Cardiac muscle cell (in vitro differentiated cells and primary cell): ENCODE measurements around the gene TGM1. TPM values are rescaled to one million over a fixed set of nuclear protein-coding genes. Genes with fewer than 3 reads are reported as not detected.

Experiments
- DNase-seq, 2 donors: peaks; one replicate each; pipeline versions ENCODE4 v3.0.0 to v3.0.0-alpha.2; 2010 to 2017; ENCODE audit warnings: low read depth in 1 of 2, low spot score in 1 of 2
- H3K27ac ChIP-seq: fragments of 200-600 bp; sonication (generic); 2 replicates; pipeline ENCODE4 v1.5.1; 2016
- H3K27me3 ChIP-seq: fragments of 200-600 bp; sonication (generic); 2 replicates; pipeline ENCODE4 v1.6.0; 2016; ENCODE audit warnings: control low read depth
- H3K36me3 ChIP-seq: fragments of 200-600 bp; sonication (generic); 2 replicates; pipeline ENCODE4 v1.5.1; 2016; ENCODE audit warnings: control low read depth
- H3K4me1 ChIP-seq: fragments of 200-600 bp; sonication (generic); 2 replicates; pipeline ENCODE4 v1.8.1; 2017; ENCODE audit warnings: low read depth, mild to moderate bottlenecking, mixed run types
- H3K4me3 ChIP-seq: fragments of 200-600 bp; sonication (generic); 2 replicates; pipeline ENCODE4 v1.5.1; 2016; ENCODE audit warnings: mild to moderate bottlenecking
- H3K9me3 ChIP-seq: fragments of 200-600 bp; sonication (generic); 2 replicates; pipeline ENCODE4 v1.5.1; 2017; ENCODE audit warnings: low read depth, mild to moderate bottlenecking, control low read depth
- CTCF ChIP-seq: IDR thresholded peaks from 2 replicates; pipeline ENCODE4 v1.5.1; 2012; ENCODE audit warnings: low read depth, mild to moderate bottlenecking, low read length
- polyA plus RNA-seq: library from polyadenylated mRNA; unstranded; fragments of >200 nt; fragmentation: Nextera tagmentation; extraction: Ambion mirVana; gene quantifications from 2 replicates; pipeline ENCODE4 v1.2.1, GENCODE V29; 2016
- total RNA-seq: library from RNA; depleted of rRNA; stranded (reverse); fragments of >200 nt; gene quantifications from 2 replicates; pipeline ENCODE4 v1.2.3, GENCODE V29; 2016

TGM1 gene
- total and polyA plus RNA-seq, 2 experiments from 2014 or later: 1.7 TPM; not detected in 1

DNA sequence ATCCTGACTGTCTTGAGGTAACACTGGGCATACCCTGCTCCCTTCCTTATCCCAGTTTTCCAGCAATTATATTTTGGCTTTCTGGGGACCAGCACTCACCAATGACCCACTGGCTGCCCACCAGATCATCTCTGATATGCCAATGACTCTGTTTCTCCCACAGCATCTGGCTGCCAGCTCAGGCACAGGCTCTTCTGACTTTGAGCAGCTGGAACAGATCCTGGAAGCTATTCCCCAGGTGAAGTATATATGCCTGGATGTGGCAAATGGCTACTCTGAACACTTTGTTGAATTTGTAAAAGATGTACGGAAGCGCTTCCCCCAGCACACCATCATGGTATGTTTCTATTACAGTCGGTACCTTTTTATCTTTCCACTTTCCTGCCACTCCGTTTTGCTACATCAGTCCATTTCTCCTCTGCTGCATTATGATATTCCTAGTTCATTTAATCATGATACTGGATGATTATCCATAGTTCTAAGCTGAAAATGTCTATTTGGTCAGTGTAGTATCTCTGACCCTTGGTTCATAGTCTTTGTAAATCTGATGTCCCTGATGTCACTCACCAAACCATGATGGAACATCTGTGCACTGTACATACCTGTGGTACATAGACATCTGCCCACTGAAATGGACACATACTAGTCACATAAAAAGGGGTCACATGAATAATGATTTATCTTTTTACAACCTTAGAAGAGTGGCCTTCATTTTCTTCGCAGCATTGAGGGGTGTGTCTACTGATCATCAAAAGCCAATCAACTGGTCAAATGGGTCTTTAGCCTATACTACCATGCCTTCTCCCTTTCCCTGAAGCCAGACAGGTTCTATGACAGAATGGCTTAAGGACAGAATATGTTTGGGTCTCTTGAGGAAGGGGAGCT, 26.9 kb downstream of the TGM1 start:
- Histone ChIP-seq H3K27ac (no peak overlapping the region), H3K4me1 (peaks cover 7% of the 10 kb centered on the region), H3K36me3 (peaks cover 23% of the 10 kb centered on the region), H3K9me3 (no peaks in the 10 kb centered on the region), H3K4me3 (no peak overlapping the region), H3K27me3 (no peaks in the 10 kb centered on the region)
- no peak for DNase-seq
- TF ChIP-seq CTCF: no peak

DNA sequence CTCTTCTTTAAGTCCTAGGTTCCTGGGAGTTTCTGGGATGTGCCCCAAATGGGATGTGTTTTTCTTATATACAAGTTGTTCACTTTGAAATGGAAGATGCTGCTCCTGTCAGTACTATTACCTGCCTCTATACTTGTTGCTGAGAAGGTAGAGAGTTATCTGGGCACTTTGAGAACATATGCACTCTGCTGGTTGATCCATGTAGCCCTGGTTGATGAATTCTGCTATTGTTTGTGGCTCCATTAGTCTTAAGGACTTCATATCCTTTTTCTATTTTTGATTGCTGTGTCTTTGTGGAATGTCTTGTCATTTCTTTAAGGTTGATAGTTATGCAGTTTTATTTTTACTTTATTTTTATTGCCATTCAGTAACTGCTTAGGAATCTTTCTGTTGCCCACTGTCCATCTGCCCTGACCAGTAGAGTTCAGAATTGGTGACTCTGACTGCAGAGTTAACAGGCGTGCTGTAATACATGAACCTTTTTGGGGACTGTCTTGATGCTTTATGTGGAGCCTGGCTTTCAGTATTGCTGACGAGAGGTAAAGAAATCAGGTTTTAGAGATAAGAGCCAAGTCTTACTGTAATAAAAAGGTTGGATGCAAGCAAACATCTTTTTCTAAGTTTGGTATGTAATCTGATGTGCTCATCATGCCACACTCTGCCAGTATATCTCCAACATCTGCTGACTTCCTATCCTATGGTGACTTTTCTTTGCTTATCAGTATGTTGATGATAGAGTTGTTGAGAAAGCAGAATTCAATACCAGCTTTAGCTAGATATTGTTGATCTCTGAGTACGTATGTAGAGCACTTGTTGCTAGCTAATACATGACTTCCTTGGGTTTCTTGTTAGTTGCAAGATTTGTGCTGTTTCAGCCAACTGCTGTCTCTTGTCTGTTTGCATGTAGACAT, 28.6 kb downstream of the TGM1 start:
- H3K9me3 ChIP-seq: no peaks in the 10 kb centered on the region
- peaks cover 22% of the 10 kb centered on the region for H3K36me3 ChIP-seq
- H3K4me1 ChIP-seq: peaks cover 7% of the 10 kb centered on the region
- H3K4me3 ChIP-seq: no peak overlapping the region
- TF ChIP-seq CTCF: no peak
- H3K27ac ChIP-seq: no peak overlapping the region
- H3K27me3 ChIP-seq: no peaks in the 10 kb centered on the region
- no peak for DNase-seq

DNA sequence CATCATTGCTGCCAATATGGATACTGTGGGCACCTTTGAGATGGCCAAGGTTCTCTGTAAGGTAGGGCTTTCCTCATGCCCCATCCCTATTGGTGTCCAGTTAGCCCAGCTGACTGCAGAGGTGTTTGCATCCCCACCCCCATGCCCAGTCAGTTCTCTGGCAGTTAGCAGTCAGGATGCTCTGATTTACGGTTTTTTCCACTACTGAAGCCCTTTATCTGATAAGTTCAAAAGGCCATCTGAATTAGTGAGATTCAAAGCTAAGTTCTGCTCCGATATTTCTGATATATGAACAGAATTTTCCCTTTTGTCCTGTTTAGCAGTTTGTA, 29.5 kb downstream of the TGM1 start:
- Histone ChIP-seq H3K4me1 (peaks cover 7% of the 10 kb centered on the region), H3K27me3 (no peaks in the 10 kb centered on the region), H3K4me3 (peak overlapping the region; percentile 93), H3K9me3 (no peaks in the 10 kb centered on the region), H3K36me3 (peaks cover 16% of the 10 kb centered on the region), H3K27ac (no peak overlapping the region)
- no peak for DNase-seq
- TF ChIP-seq CTCF: no peak

- Histone ChIP-seq H3K36me3 (peaks cover 16% of the 10 kb centered on the region), H3K4me3 (peak within 1 kb of the TSS; percentile 93), H3K27ac (peak within 1 kb of the TSS; percentile 79), H3K9me3 (no peaks in the 10 kb centered on the region), H3K27me3 (no peaks in the 10 kb centered on the region), H3K4me1 (peaks cover 7% of the 10 kb centered on the region)
- no peak for DNase-seq
- TF ChIP-seq CTCF: no peak
These were observed 30.1 kb downstream of the TGM1 start, which contains the start of gene GMPR2 for GRCh38 chr14:24232645-24233537. Gene GMPR2 (plus strand): TSS chr14:24232929. CDS start chr14:24233254, 325 bp downstream.
